Liver (tissue), 9 donors: Measurements from ENCODE around the gene ODAD3. TPM values are rescaled to one million over a fixed set of nuclear protein-coding genes. Genes with fewer than 3 reads are reported as not detected.

Source experiments
- DNase-seq: peaks from one replicate; pipeline ENCODE4 v3.0.0-alpha.2; 2017; ENCODE audit warnings: low spot score
- H3K27ac ChIP-seq, 2 donors: one replicate each; pipeline ENCODE4 v1.7.0; 2013; ENCODE audit warnings: inconsistent platforms in 2 of 2, low read length in 2 of 2, control low read depth in 1 of 2, low read depth in 1 of 2, mild to moderate bottlenecking in 1 of 2
- H3K27me3 ChIP-seq, 4 donors: one replicate each; pipeline versions ENCODE4 v1.6.1 to v1.7.0; 2013; ENCODE audit warnings: low read length in 3 of 4, inconsistent platforms in 1 of 4, mild to moderate bottlenecking in 1 of 4, moderate library complexity in 1 of 4; ENCODE audit not compliant: control insufficient read depth in 4 of 4, insufficient read depth in 4 of 4
- H3K36me3 ChIP-seq, 4 donors: one replicate each; pipeline versions ENCODE4 v1.6.1 to v1.7.0; 2013; ENCODE audit warnings: low read length in 3 of 4, mild to moderate bottlenecking in 3 of 4, low read depth in 1 of 4, moderate library complexity in 1 of 4; ENCODE audit not compliant: control insufficient read depth in 4 of 4, insufficient read depth in 3 of 4
- H3K4me1 ChIP-seq, 4 donors: one replicate each; pipeline versions ENCODE4 v1.6.1 to v1.7.0; 2013; ENCODE audit warnings: low read length in 3 of 4, mild to moderate bottlenecking in 3 of 4, moderate library complexity in 1 of 4; ENCODE audit not compliant: control insufficient read depth in 4 of 4, insufficient read depth in 4 of 4
- H3K4me3 ChIP-seq, 3 donors: one replicate each; pipeline versions ENCODE4 v1.6.1 to v1.7.0; 2013; ENCODE audit warnings: low read length in 3 of 3, control low read depth in 1 of 3, low read depth in 1 of 3, mild to moderate bottlenecking in 1 of 3
- H3K9ac ChIP-seq, 2 donors: one replicate each; pipeline ENCODE4 v1.7.0; 2013; ENCODE audit warnings: low read length in 2 of 2, mild to moderate bottlenecking in 2 of 2, moderate library complexity in 2 of 2, control low read depth in 1 of 2, low read depth in 1 of 2
- H3K9me3 ChIP-seq, 4 donors: one replicate each; pipeline versions ENCODE4 v1.6.1 to v1.7.0; 2013; ENCODE audit warnings: low read length in 3 of 4; ENCODE audit not compliant: control insufficient read depth in 4 of 4
- EGR1 ChIP-seq, 2 donors: IDR thresholded peaks; 2 replicates each; pipeline ENCODE4 v1.6.1; 2016 to 2018; ENCODE audit warnings: antibody characterized with exemption in 2 of 2, low read depth in 2 of 2
- HNF4G ChIP-seq: IDR thresholded peaks from 2 replicates; pipeline ENCODE4 v1.6.1; 2016; ENCODE audit warnings: antibody characterized with exemption
- JUND ChIP-seq, 2 donors: IDR thresholded peaks; 2 replicates each; pipeline ENCODE4 v1.6.1; 2016; ENCODE audit warnings: antibody characterized with exemption in 2 of 2
- NR2F2 ChIP-seq: IDR thresholded peaks from 2 replicates; pipeline ENCODE4 v1.6.1; 2016; ENCODE audit warnings: antibody characterized with exemption
- RAD21 ChIP-seq, 2 donors: IDR thresholded peaks; 2 replicates each; pipeline ENCODE4 v1.6.1; 2016; ENCODE audit warnings: antibody characterized with exemption in 2 of 2, mild to moderate bottlenecking in 2 of 2
- RXRA ChIP-seq, 2 donors: IDR thresholded peaks; 2 replicates each; pipeline ENCODE4 v1.6.1; 2017 to 2018; ENCODE audit warnings: antibody characterized with exemption in 2 of 2, mild to moderate bottlenecking in 1 of 2
- SP1 ChIP-seq: IDR thresholded peaks from 2 replicates; pipeline ENCODE4 v1.6.1; 2018; ENCODE audit warnings: antibody characterized with exemption, mild to moderate bottlenecking
- WGBS: extraction: QIAGEN DNeasy Blood & Tissue Kit; methylation state at CpG from one replicate; pipeline ENCODE4 v1.1.7; 2013; 5-methylcytosine and 5-hydroxymethylcytosine counted together
- polyA plus RNA-seq, 2 donors: library from polyadenylated mRNA; stranded (reverse) in 1 of 2; unstranded in 1 of 2; fragments of 200-250 nt in 1 of 2; fragments of >200 nt in 1 of 2; fragmentation: Nextera tagmentation in 1 of 2; extraction: Ambion mirVana in 1 of 2; gene quantifications; one replicate each; pipeline versions ENCODE4 v1.2.1 to v1.2.3, GENCODE V29; 2013 to 2015
- total RNA-seq, 2 donors: library from RNA; depleted of rRNA; stranded (reverse); fragments of >200 nt; gene quantifications; one replicate each; pipeline ENCODE4 v1.2.3, GENCODE V29; 2014
- TF ChIP-seq, protein P1 (sequence below): IDR thresholded peaks from 2 replicates; pipeline ENCODE4 v1.6.1; 2016; ENCODE audit warnings: antibody characterized with exemption
- TF ChIP-seq, protein P2 (sequence below): IDR thresholded peaks from 2 replicates; pipeline ENCODE4 v1.6.1; 2016; ENCODE audit warnings: antibody characterized with exemption, mild to moderate bottlenecking
- donor health status: healthy.
- donor health status: healthy.
- donor health status: healthy.
- donor health status: healthy.
- donor health status: healthy.

The ODAD3 gene
- total and polyA plus RNA-seq, 4 donors, result 0.08 to 0.46 (median 0.21) TPM; not detected in 1

DNA sequence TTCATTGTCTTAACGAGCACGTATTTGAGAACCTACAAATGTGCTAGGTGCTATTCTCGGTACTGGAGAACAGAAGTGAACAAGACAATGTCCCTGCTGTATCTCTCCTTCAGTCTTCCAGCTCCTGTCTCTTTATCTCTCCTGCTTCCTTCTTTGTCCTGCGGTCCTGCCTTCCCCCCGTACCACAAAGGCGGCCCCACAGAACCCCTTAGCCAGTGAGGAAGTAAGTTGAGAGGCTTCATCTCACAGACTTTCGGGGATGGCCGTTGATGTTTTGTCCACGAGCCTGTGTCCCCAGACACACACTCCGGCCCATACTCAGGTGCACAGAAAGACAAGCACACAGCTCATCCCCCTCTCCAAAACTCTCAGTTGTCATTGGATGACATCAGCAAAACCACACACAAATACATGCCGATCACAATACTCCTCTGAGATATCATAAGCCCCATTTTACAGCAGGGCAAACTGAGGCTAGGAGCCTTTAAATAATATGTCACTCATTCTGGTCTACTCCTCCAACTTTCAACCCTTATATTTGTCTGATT is 61.0 kb downstream of the ODAD3 start:
- Histone ChIP-seq H3K27ac (peak overlapping the region; percentile 97 to 98), H3K36me3 (peaks cover 0 to 8% (median 2%) of the 10 kb centered on the region in 4 donors), H3K27me3 (no peaks in the 10 kb centered on the region), H3K4me3 (peak overlapping the region; percentile 59 to 84 (median 79)), H3K9me3 (no peaks in the 10 kb centered on the region), H3K9ac (peak overlapping the region; percentile 86 to 90), H3K4me1 (peaks cover 4 to 34% (median 19%) of the 10 kb centered on the region in 4 donors)
- 46% methylated on average over 11 of the region's 11 CpGs for WGBS
- no peak for DNase-seq
- TF ChIP-seq HNF4G, result no peak
- TF ChIP-seq SP1, result no peak
- no peak for TF ChIP-seq JUND (IDR thresholded peaks at IDR 0.05)
- TF ChIP-seq RXRA (IDR thresholded peaks at IDR 0.05), result no peak
- TF ChIP-seq, protein P1, sequence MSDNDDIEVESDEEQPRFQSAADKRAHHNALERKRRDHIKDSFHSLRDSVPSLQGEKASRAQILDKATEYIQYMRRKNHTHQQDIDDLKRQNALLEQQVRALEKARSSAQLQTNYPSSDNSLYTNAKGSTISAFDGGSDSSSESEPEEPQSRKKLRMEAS, result no peak

DNA sequence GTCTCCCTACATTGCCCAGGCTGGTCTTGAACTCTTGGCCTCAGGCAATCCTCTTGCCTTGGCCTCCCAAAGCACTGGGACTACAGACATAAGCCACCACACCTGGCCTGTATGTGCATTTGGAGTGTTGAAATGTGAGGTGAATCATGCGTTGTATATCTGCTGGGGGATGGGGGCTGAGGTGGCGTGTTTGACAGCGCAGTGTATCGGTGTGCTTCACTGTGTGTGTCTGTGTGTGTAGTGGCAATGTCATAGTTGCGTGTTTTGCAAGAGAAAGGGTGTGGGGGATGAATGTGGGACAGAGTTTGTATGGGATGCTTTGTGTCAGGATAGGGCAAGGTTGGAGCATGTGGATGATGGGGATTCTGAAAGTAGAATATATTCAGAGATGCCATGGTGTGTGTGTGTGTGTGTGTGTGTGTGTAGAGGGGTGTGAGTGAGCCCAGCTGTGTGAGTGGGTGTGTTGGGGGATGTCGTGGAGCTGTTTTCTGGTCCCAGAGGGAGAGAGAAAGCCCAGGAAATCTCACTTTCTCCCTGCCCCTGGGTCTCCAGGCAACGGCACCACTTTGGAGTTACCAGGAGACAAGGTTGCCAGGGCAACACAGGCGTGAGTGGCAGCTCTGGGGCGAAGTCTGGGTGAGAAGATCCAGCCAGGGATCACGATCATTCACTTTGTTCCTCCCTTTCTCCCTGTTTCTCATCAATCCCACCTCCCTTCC is 61.6 kb downstream of the ODAD3 start:
- DNase-seq, result peak; percentile 43
- Histone ChIP-seq H3K27me3 (no peaks in the 10 kb centered on the region), H3K9me3 (no peaks in the 10 kb centered on the region), H3K4me3 (no peak overlapping the region), H3K9ac (no peak overlapping the region), H3K36me3 (peaks cover 0 to 11% (median 4%) of the 10 kb centered on the region in 4 donors), H3K27ac (no peak overlapping the region), H3K4me1 (peaks cover 4 to 32% (median 18%) of the 10 kb centered on the region in 4 donors)
- 67% methylated on average over 10 of the region's 10 CpGs for WGBS
- TF ChIP-seq, protein P2, sequence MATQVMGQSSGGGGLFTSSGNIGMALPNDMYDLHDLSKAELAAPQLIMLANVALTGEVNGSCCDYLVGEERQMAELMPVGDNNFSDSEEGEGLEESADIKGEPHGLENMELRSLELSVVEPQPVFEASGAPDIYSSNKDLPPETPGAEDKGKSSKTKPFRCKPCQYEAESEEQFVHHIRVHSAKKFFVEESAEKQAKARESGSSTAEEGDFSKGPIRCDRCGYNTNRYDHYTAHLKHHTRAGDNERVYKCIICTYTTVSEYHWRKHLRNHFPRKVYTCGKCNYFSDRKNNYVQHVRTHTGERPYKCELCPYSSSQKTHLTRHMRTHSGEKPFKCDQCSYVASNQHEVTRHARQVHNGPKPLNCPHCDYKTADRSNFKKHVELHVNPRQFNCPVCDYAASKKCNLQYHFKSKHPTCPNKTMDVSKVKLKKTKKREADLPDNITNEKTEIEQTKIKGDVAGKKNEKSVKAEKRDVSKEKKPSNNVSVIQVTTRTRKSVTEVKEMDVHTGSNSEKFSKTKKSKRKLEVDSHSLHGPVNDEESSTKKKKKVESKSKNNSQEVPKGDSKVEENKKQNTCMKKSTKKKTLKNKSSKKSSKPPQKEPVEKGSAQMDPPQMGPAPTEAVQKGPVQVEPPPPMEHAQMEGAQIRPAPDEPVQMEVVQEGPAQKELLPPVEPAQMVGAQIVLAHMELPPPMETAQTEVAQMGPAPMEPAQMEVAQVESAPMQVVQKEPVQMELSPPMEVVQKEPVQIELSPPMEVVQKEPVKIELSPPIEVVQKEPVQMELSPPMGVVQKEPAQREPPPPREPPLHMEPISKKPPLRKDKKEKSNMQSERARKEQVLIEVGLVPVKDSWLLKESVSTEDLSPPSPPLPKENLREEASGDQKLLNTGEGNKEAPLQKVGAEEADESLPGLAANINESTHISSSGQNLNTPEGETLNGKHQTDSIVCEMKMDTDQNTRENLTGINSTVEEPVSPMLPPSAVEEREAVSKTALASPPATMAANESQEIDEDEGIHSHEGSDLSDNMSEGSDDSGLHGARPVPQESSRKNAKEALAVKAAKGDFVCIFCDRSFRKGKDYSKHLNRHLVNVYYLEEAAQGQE, result no peak
- TF ChIP-seq RAD21 (IDR thresholded peaks at IDR 0.05) (no peak), NR2F2 (no peak), HNF4G (no peak), EGR1 (IDR thresholded peaks at IDR 0.05; ENCODE audit: low read depth in 2 of 2) (no peak)
- TF ChIP-seq, protein P1, result no peak

DNA sequence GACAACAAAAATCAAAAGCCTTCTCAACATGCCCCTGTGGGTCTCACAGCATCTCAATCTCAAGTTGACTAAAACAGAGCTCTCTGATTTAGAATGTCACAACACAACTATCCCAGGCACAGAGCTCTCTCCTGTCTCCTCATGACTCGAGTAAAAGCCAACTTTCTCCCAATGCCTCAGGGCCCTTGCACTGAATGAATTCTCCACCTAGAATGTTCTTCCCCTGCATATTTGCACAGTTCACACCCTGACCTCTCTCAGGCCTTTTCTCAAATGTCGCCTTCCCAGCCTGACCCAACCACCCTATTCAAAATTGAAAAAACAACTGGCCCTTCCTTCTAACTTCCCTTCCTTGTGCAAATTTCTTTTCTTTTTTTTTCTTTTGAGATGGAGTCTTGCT is 64.2 kb downstream of the ODAD3 start:
- DNase-seq, result no peak
- no peak overlapping the region for H3K27ac ChIP-seq
- H3K4me3 ChIP-seq, result no peak overlapping the region
- H3K4me1 ChIP-seq, result peaks cover 0 to 18% (median 13%) of the 10 kb centered on the region in 4 donors
- H3K27me3 ChIP-seq, result no peaks in the 10 kb centered on the region
- 96% methylated on average over 2 of the region's 2 CpGs for WGBS
- no peak for TF ChIP-seq RAD21 (IDR thresholded peaks at IDR 0.05)
- no peak for TF ChIP-seq HNF4G
- TF ChIP-seq, protein P2, result no peak
- H3K36me3 ChIP-seq, result peaks cover 0 to 20% (median 6%) of the 10 kb centered on the region in 4 donors
- H3K9ac ChIP-seq, result no peak overlapping the region
- H3K9me3 ChIP-seq, result no peaks in the 10 kb centered on the region
